HEK293 (cell line): ENCODE data around the gene CIAPIN1.

Source experiments
- KLF10 ChIP-seq: fragments of 450-650 bp; IDR thresholded peaks from 2 replicates; pipeline ENCODE4 v1.5.1; 2018; ENCODE audit warnings: missing biosample characterization, mild to moderate bottlenecking, missing genetic modification characterization
- KLF9 ChIP-seq: fragments of 450-650 bp; formaldehyde crosslinking; IDR thresholded peaks from 2 replicates; pipeline ENCODE4 v1.5.1; 2016; ENCODE audit warnings: missing biosample characterization, missing genetic modification characterization, low read depth
- MYNN ChIP-seq: fragments of 450-650 bp; formaldehyde crosslinking; IDR thresholded peaks from 2 replicates; pipeline ENCODE4 v1.5.1; 2016; ENCODE audit warnings: missing biosample characterization, missing genetic modification characterization, borderline replicate concordance
- PATZ1 ChIP-seq: fragments of 450-650 bp; formaldehyde crosslinking; IDR thresholded peaks from 2 replicates; pipeline ENCODE4 v1.5.1; 2016; ENCODE audit warnings: missing biosample characterization, missing genetic modification characterization
- REPIN1 ChIP-seq: fragments of 450-650 bp; formaldehyde crosslinking; IDR thresholded peaks from 2 replicates; pipeline ENCODE4 v1.5.1; 2017; ENCODE audit warnings: missing biosample characterization, missing genetic modification characterization, low read depth
- SETDB1 ChIP-seq: IDR thresholded peaks from one replicate; pipeline ENCODE4 v1.6.1; 2017; ENCODE audit warnings: mild to moderate bottlenecking, low read length, moderate library complexity, mixed read lengths; ENCODE audit not compliant: insufficient read length
- YY1 ChIP-seq: fragments of 450-650 bp; formaldehyde crosslinking; IDR thresholded peaks from 2 replicates; pipeline ENCODE4 v1.5.1; 2018; ENCODE audit warnings: missing biosample characterization, missing genetic modification characterization
- YY2 ChIP-seq: fragments of 450-650 bp; formaldehyde crosslinking; IDR thresholded peaks from 2 replicates; pipeline ENCODE4 v1.5.1; 2016; ENCODE audit warnings: missing biosample characterization, missing genetic modification characterization
- ZBTB10 ChIP-seq: fragments of 450-650 bp; formaldehyde crosslinking; IDR thresholded peaks from 2 replicates; pipeline ENCODE4 v1.5.1; 2016; ENCODE audit warnings: missing biosample characterization, missing genetic modification characterization
- ZEB2 ChIP-seq: fragments of 450-650 bp; formaldehyde crosslinking; IDR thresholded peaks from 2 replicates; pipeline ENCODE4 v1.5.1; 2016; ENCODE audit warnings: missing biosample characterization, missing genetic modification characterization
- ZNF184 ChIP-seq: fragments of 450-650 bp; IDR thresholded peaks from 2 replicates; pipeline ENCODE4 v1.5.1; 2018; ENCODE audit warnings: missing biosample characterization, mild to moderate bottlenecking, missing genetic modification characterization
- ZNF24 ChIP-seq: fragments of 450-650 bp; formaldehyde crosslinking; IDR thresholded peaks from 2 replicates; pipeline ENCODE4 v1.5.1; 2016; ENCODE audit warnings: missing biosample characterization, missing genetic modification characterization
- ZNF335 ChIP-seq: fragments of 450-650 bp; formaldehyde crosslinking; conservative IDR thresholded peaks from 2 replicates; pipeline ENCODE4 v1.5.1; 2016; ENCODE audit warnings: missing biosample characterization, missing genetic modification characterization
- ZNF354C ChIP-seq: fragments of 450-650 bp; formaldehyde crosslinking; IDR thresholded peaks from 2 replicates; pipeline ENCODE4 v1.5.1; 2016; ENCODE audit warnings: missing biosample characterization, missing genetic modification characterization, low read depth, borderline replicate concordance
- ZNF473 ChIP-seq: fragments of 450-650 bp; formaldehyde crosslinking; IDR thresholded peaks from 2 replicates; pipeline ENCODE4 v1.5.1; 2017; ENCODE audit warnings: missing biosample characterization, missing genetic modification characterization
- ZNF518A ChIP-seq: fragments of 450-650 bp; formaldehyde crosslinking; conservative IDR thresholded peaks from 2 replicates; pipeline ENCODE4 v1.5.1; 2016; ENCODE audit warnings: low read depth, missing biosample characterization, missing genetic modification characterization
- ZNF571 ChIP-seq: fragments of 450-650 bp; formaldehyde crosslinking; IDR thresholded peaks from 2 replicates; pipeline ENCODE4 v1.5.0; 2017; ENCODE audit warnings: missing biosample characterization, missing genetic modification characterization
- ZNF610 ChIP-seq: fragments of 450-650 bp; formaldehyde crosslinking; IDR thresholded peaks from 2 replicates; pipeline ENCODE4 v1.5.1; 2016; ENCODE audit warnings: missing biosample characterization, missing genetic modification characterization, borderline replicate concordance
- ZNF623 ChIP-seq: fragments of 450-650 bp; formaldehyde crosslinking; IDR thresholded peaks from 2 replicates; pipeline ENCODE4 v1.5.1; 2016; ENCODE audit warnings: missing biosample characterization, missing genetic modification characterization
- ZNF670 ChIP-seq: fragments of 450-650 bp; formaldehyde crosslinking; IDR thresholded peaks from 2 replicates; pipeline ENCODE4 v1.5.1; 2016; ENCODE audit warnings: missing biosample characterization, missing genetic modification characterization, low read depth
- TF ChIP-seq, protein P1 (sequence below): fragments of 450-650 bp; formaldehyde crosslinking; conservative IDR thresholded peaks from 2 replicates; pipeline ENCODE4 v1.5.1; 2016; ENCODE audit warnings: low read depth, missing biosample characterization, missing genetic modification characterization
- TF ChIP-seq, protein P2 (sequence below): fragments of 450-650 bp; formaldehyde crosslinking; IDR thresholded peaks from 2 replicates; pipeline ENCODE4 v1.5.1; 2017; ENCODE audit warnings: missing biosample characterization, missing genetic modification characterization
- TF ChIP-seq, protein P3 (sequence below): fragments of 450-650 bp; formaldehyde crosslinking; IDR thresholded peaks from 2 replicates; pipeline ENCODE4 v1.5.1; 2016; ENCODE audit warnings: missing biosample characterization, missing genetic modification characterization

CIAPIN1 gene

GRCh38 chr16:57447186-57447962 is at the start of gene CIAPIN1, which contains the start of gene COQ9 (continued):
- TF ChIP-seq ZNF610 (tag by site-specific recombination) (no peak), ZBTB10 (tag by site-specific recombination) (no peak), ZNF24 (tag by site-specific recombination) (peak; percentile 63; the same call in 1 of the 2 replicates), KLF10 (tag by site-specific recombination) (no peak), ZNF670 (tag by site-specific recombination) (no peak), ZNF354C (tag by site-specific recombination) (no peak), KLF9 (tag by site-specific recombination) (peak; percentile 65; the same call in 1 of the 2 replicates), ZNF623 (tag by site-specific recombination) (no peak), ZEB2 (tag by site-specific recombination) (peak; percentile 93), ZNF335 (tag by site-specific recombination) (peak; percentile 95), REPIN1 (tag by site-specific recombination) (no peak), PATZ1 (tag by site-specific recombination) (peak; percentile 59), ZNF184 (no peak), MYNN (no peak), SETDB1 (no peak), ZNF571 (no peak), ZNF518A (tag by site-specific recombination) (peak; percentile 56), ZNF473 (tag by site-specific recombination) (no peak), YY1 (tag by site-specific recombination) (peak; percentile 94), YY2 (tag by site-specific recombination) (peak; percentile 92)
- TF ChIP-seq, protein P1, sequence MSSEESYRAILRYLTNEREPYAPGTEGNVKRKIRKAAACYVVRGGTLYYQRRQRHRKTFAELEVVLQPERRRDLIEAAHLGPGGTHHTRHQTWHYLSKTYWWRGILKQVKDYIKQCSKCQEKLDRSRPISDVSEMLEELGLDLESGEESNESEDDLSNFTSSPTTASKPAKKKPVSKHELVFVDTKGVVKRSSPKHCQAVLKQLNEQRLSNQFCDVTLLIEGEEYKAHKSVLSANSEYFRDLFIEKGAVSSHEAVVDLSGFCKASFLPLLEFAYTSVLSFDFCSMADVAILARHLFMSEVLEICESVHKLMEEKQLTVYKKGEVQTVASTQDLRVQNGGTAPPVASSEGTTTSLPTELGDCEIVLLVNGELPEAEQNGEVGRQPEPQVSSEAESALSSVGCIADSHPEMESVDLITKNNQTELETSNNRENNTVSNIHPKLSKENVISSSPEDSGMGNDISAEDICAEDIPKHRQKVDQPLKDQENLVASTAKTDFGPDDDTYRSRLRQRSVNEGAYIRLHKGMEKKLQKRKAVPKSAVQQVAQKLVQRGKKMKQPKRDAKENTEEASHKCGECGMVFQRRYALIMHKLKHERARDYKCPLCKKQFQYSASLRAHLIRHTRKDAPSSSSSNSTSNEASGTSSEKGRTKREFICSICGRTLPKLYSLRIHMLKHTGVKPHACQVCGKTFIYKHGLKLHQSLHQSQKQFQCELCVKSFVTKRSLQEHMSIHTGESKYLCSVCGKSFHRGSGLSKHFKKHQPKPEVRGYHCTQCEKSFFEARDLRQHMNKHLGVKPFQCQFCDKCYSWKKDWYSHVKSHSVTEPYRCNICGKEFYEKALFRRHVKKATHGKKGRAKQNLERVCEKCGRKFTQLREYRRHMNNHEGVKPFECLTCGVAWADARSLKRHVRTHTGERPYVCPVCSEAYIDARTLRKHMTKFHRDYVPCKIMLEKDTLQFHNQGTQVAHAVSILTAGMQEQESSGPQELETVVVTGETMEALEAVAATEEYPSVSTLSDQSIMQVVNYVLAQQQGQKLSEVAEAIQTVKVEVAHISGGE (tag by site-specific recombination): peak; percentile 81
- TF ChIP-seq, protein P2, sequence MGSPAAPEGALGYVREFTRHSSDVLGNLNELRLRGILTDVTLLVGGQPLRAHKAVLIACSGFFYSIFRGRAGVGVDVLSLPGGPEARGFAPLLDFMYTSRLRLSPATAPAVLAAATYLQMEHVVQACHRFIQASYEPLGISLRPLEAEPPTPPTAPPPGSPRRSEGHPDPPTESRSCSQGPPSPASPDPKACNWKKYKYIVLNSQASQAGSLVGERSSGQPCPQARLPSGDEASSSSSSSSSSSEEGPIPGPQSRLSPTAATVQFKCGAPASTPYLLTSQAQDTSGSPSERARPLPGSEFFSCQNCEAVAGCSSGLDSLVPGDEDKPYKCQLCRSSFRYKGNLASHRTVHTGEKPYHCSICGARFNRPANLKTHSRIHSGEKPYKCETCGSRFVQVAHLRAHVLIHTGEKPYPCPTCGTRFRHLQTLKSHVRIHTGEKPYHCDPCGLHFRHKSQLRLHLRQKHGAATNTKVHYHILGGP: no peak
- TF ChIP-seq, protein P3, sequence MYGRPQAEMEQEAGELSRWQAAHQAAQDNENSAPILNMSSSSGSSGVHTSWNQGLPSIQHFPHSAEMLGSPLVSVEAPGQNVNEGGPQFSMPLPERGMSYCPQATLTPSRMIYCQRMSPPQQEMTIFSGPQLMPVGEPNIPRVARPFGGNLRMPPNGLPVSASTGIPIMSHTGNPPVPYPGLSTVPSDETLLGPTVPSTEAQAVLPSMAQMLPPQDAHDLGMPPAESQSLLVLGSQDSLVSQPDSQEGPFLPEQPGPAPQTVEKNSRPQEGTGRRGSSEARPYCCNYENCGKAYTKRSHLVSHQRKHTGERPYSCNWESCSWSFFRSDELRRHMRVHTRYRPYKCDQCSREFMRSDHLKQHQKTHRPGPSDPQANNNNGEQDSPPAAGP (tag by site-specific recombination): no peak
